Progenitor cell of endocrine pancreas (in vitro differentiated cells): ENCODE results near the gene WDR44. TPM values are rescaled to one million over a fixed set of nuclear protein-coding genes. Genes with fewer than 3 reads are reported as not detected.
A peak's percentile ranks its signal among the peaks of the same experiment; 100 is the strongest.

ENCODE experiments used
- DNase-seq: peaks from one replicate; pipeline ENCODE4 v3.0.0; 2021; ENCODE audit warnings: low spot score; ENCODE audit not compliant: unreplicated experiment
- H3K27ac Mint-ChIP-seq: 2 replicates; pipeline ENCODE4 v1.8.0; 2021; ENCODE audit warnings: mild to moderate bottlenecking, moderate library complexity, mixed read lengths
- H3K27me3 Mint-ChIP-seq: 2 replicates; pipeline ENCODE4 v1.8.0; 2021; ENCODE audit warnings: mixed read lengths
- H3K36me3 Mint-ChIP-seq: 2 replicates; pipeline ENCODE4 v1.8.0; 2022; ENCODE audit warnings: mixed read lengths; ENCODE audit not compliant: insufficient read depth
- H3K4me1 Mint-ChIP-seq: 2 replicates; pipeline ENCODE4 v1.8.0; 2021; ENCODE audit warnings: low read depth, mixed read lengths
- H3K4me3 Mint-ChIP-seq: 2 replicates; pipeline ENCODE4 v1.8.0; 2021; ENCODE audit warnings: low read depth, mild to moderate bottlenecking, moderate library complexity, mixed read lengths
- H3K9me3 Mint-ChIP-seq: 2 replicates; pipeline ENCODE4 v1.8.0; 2021; ENCODE audit warnings: low read depth, mixed read lengths
- total RNA-seq: library from RNA; stranded (reverse); gene quantifications from 2 replicates; pipeline ENCODE4 v1.2.1, GENCODE V29; 2021
- TF ChIP-seq, protein P1 (sequence below): fragments of 200-600 bp; sonication (generic); IDR thresholded peaks from one replicate; pipeline ENCODE4 v1.5.0; 2021; ENCODE audit warnings: antibody characterized with exemption, mild to moderate bottlenecking; ENCODE audit not compliant: unreplicated experiment

WDR44 gene
- total RNA-seq, 1 donor from 2014 or later, result 11.8 TPM

DNA sequence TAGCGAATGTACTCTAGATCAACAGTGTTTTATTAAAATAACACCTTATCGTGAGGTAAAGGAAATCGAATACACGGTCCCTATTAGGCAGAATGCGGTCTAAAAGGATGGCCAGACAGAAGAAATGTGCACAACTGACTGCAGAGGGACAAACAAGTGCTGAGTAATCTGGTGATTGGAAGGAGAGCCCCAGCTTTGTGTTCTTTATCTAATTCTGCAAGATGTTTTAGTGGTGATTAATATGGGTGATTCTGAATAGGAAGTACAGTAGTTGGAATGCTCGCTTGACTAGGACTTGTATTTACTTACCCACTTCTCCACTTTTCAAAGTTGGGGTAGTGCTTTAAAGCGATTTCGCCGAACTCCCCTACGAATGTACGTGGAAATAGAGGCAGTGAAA is 1.2 kb downstream of the WDR44 start:
- H3K4me1 Mint-ChIP-seq, result peaks cover 15% of the 10 kb centered on the region
- peaks cover 3% of the 10 kb centered on the region for H3K9me3 Mint-ChIP-seq
- TF ChIP-seq, protein P1, sequence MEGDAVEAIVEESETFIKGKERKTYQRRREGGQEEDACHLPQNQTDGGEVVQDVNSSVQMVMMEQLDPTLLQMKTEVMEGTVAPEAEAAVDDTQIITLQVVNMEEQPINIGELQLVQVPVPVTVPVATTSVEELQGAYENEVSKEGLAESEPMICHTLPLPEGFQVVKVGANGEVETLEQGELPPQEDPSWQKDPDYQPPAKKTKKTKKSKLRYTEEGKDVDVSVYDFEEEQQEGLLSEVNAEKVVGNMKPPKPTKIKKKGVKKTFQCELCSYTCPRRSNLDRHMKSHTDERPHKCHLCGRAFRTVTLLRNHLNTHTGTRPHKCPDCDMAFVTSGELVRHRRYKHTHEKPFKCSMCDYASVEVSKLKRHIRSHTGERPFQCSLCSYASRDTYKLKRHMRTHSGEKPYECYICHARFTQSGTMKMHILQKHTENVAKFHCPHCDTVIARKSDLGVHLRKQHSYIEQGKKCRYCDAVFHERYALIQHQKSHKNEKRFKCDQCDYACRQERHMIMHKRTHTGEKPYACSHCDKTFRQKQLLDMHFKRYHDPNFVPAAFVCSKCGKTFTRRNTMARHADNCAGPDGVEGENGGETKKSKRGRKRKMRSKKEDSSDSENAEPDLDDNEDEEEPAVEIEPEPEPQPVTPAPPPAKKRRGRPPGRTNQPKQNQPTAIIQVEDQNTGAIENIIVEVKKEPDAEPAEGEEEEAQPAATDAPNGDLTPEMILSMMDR, result no peak
- peak overlapping the region; percentile 99 for H3K27ac Mint-ChIP-seq
- H3K36me3 Mint-ChIP-seq, result no peaks in the 10 kb centered on the region
- peak overlapping the region; percentile 96 for H3K4me3 Mint-ChIP-seq
- no peak for DNase-seq
- no peaks in the 10 kb centered on the region for H3K27me3 Mint-ChIP-seq

DNA sequence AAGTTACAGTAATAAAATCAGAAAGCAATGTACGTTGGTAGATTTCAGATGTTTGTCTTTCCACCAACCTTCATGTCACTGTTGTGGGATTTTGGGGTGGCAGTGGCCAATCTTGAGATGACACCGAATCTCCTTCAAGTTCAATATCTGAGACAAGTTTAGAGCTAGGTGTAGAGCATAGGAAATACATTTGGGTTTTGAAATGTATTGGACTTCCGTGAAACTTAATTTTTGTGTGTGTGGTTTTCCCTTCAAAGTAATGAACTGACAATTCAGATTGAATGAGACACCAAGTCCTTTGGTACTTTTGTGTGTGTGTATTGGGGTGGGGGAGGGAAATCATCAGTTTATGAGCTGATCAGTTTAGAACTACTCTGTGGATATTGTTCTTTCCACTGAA is 1.8 kb downstream of the WDR44 start:
- H3K4me1 Mint-ChIP-seq, result peaks cover 17% of the 10 kb centered on the region
- H3K27me3 Mint-ChIP-seq, result no peaks in the 10 kb centered on the region
- no peaks in the 10 kb centered on the region for H3K36me3 Mint-ChIP-seq
- peak overlapping the region; percentile 96 for H3K4me3 Mint-ChIP-seq
- TF ChIP-seq, protein P1, result no peak
- H3K27ac Mint-ChIP-seq, result peak overlapping the region; percentile 99
- H3K9me3 Mint-ChIP-seq, result peaks cover under 1% of the 10 kb centered on the region
- no peak for DNase-seq

DNA sequence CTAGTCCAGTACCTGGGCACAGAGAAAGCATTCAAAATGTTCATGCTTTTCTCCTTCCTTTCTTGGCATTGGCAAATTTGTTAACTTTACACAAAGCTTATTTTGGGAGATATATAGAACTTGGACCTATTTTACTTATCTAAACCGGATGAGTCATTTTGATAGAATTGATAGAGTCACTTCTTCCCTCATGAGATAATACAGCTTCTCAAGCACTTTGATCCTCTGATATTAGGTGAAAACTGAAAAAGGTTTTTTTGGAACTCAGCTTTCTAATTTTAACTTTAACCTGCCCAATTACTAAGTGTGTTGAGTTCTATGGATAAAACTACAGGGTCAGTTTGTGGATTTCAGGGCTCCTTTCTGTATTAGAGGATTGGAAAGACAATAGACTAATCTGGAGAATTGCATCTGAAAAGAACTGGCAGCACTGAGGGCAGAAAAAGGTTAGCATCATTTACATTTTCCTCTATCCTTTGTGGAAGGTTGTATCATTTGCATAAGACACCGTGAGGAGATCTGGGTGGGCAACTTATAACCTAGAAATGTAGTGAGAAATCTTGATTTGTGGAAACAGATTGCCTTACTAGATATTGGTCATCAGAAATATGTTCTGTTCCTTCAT is 2.4 kb downstream of the WDR44 start:
- no peak for DNase-seq
- H3K36me3 Mint-ChIP-seq, result no peaks in the 10 kb centered on the region
- peak overlapping the region; percentile 96 for H3K4me3 Mint-ChIP-seq
- no peak overlapping the region for H3K27ac Mint-ChIP-seq
- no peaks in the 10 kb centered on the region for H3K9me3 Mint-ChIP-seq
- TF ChIP-seq, protein P1, result no peak
- H3K4me1 Mint-ChIP-seq, result peaks cover 21% of the 10 kb centered on the region
- no peaks in the 10 kb centered on the region for H3K27me3 Mint-ChIP-seq

DNA sequence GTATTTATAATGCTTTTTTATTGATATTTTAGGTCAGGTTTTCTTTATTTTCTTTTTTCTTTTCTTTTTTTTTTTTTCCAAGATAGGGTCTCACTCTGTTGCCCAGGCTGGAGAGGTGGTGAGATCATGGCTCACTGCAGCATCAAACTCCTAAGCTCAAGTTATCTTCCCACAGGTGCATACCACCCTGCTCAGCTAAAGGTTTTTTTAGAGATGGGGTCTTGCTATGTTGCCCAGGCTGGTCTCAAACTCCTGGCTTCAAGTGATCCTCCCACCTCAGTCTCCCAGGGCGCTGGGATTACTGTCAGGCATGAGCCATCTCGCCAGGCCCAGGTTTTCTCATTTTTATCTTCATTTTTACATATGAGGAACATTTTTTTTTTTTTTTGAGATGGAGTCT is 3.3 kb downstream of the WDR44 start:
- Mint-ChIP-seq H3K27me3 (no peaks in the 10 kb centered on the region), H3K9me3 (no peaks in the 10 kb centered on the region), H3K4me3 (no peak overlapping the region), H3K4me1 (peaks cover 22% of the 10 kb centered on the region), H3K27ac (no peak overlapping the region), H3K36me3 (no peaks in the 10 kb centered on the region)
- DNase-seq, result no peak
- TF ChIP-seq, protein P1, result no peak

DNA sequence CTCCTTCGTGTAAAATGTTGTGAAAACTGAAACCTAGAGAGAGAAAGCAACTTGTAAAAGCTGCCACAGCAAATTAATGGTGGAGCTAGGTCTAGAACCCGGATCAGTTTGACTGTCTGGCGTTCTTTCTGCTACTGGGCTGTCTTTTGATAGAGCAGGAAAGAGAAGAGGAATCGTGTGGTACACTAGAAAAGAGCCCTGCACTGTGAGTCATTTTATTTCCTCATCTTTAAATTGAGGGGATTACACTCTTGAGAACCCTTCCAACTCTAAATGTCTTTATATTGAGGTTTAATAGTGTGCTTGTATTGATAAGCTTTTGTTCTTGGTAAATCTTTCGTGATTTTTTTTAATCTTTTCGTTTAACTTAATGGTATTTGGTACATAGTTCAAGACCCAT is 4.3 kb downstream of the WDR44 start:
- Mint-ChIP-seq H3K4me3 (no peak overlapping the region), H3K36me3 (no peaks in the 10 kb centered on the region), H3K4me1 (peaks cover 20% of the 10 kb centered on the region), H3K27me3 (no peaks in the 10 kb centered on the region), H3K27ac (no peak overlapping the region), H3K9me3 (peaks cover 2% of the 10 kb centered on the region)
- TF ChIP-seq, protein P1, result no peak
- no peak for DNase-seq
